Measurements from ENCODE around the gene MAP2K6.

DNA sequence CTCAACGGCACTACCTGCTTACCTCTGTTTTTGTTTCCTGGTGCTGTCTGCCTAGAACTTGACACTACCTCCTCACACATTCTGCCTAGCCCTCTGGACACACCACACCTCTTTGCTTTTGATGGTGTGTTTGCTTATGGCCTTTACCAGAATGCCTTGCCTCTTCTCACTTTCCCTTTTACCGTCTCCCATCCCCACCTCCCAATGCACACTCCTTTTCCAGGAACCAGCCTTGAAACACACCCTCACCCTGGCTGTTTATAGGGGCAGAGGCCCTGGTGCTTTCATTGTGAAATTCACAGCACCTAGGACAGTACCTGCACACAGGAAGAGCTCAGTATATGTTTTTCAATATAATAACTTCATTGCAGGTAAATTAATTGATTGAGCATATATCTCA, 56.2 kb downstream of the MAP2K6 start:
- TF ChIP-seq, protein P1, sequence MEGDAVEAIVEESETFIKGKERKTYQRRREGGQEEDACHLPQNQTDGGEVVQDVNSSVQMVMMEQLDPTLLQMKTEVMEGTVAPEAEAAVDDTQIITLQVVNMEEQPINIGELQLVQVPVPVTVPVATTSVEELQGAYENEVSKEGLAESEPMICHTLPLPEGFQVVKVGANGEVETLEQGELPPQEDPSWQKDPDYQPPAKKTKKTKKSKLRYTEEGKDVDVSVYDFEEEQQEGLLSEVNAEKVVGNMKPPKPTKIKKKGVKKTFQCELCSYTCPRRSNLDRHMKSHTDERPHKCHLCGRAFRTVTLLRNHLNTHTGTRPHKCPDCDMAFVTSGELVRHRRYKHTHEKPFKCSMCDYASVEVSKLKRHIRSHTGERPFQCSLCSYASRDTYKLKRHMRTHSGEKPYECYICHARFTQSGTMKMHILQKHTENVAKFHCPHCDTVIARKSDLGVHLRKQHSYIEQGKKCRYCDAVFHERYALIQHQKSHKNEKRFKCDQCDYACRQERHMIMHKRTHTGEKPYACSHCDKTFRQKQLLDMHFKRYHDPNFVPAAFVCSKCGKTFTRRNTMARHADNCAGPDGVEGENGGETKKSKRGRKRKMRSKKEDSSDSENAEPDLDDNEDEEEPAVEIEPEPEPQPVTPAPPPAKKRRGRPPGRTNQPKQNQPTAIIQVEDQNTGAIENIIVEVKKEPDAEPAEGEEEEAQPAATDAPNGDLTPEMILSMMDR (IDR thresholded peaks at IDR 0.05) = no peak
- no peak for TF ChIP-seq POLR2A (IDR thresholded peaks at IDR 0.05)

Measured in heart left ventricle (tissue), 13 donors.